RPMI7951 (cell line): Measurements from ENCODE around the gene LMF2. TPM values are rescaled to one million over a fixed set of nuclear protein-coding genes. Genes with fewer than 3 reads are reported as not detected.

ENCODE experiments used
- DNase-seq: peaks from one replicate; pipeline ENCODE4 v3.0.0-alpha.2; 2012; ENCODE audit warnings: low read depth
- total RNA-seq: library from RNA; depleted of rRNA; stranded (reverse); fragments of >200 nt; shearing (Covaris generic); gene quantifications from 2 replicates; pipeline ENCODE4 v1.2.3, GENCODE V29; 2014; rRNA removed

Gene LMF2, protein sequence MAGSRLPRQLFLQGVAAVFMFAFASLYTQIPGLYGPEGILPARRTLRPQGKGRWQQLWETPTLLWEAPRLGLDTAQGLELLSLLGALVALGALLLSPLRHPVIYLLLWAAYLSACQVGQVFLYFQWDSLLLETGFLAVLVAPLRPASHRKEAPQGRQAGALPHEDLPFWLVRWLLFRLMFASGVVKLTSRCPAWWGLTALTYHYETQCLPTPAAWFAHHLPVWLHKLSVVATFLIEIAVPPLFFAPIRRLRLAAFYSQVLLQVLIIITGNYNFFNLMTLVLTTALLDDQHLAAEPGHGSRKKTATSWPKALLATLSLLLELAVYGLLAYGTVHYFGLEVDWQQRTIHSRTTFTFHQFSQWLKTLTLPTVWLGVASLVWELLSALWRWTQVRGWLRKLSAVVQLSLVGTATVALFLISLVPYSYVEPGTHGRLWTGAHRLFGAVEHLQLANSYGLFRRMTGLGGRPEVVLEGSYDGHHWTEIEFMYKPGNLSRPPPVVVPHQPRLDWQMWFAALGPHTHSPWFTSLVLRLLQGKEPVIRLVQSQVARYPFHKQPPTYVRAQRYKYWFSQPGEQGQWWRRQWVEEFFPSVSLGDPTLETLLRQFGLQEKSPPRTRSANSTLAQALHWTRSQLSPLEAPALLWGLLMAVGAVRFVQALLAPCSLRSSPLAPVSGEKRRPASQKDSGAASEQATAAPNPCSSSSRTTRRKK
- total RNA-seq, result 20.5 and 24.9 TPM in 2 replicates

DNA sequence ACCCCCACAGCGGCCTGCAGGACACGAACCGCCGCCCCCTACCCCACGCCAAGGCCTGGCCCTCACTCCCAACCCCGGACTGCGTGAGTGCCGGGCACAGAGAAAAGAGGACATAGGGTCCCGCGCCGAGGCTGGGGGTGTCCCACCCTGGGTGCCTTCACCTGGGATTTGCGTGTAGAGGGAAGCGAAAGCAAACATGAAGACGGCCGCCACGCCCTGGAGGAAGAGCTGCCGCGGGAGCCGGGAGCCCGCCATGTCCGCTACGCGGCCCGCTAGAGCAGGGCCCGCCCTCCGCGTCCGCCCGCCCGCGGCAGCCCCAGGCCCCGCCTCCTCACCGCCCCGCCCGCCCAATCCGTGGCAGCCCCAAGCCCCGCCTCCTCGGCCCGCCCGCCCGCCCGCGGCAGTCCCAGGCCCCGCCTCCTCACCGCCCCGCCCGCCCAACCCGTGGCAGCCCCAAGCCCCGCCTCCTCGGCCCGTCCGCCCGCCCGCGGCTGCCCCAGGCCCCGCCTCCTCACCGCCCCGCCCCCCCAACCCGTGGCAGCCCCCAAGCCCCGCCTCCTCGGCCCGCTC is at the start of gene LMF2:
Gene LMF2, minus strand, starts transcription at position 282 of the 570 bp plus-strand sequence. Its CDS starts 27 bp downstream, at position 255.
- DNase-seq, result no peak

DNA sequence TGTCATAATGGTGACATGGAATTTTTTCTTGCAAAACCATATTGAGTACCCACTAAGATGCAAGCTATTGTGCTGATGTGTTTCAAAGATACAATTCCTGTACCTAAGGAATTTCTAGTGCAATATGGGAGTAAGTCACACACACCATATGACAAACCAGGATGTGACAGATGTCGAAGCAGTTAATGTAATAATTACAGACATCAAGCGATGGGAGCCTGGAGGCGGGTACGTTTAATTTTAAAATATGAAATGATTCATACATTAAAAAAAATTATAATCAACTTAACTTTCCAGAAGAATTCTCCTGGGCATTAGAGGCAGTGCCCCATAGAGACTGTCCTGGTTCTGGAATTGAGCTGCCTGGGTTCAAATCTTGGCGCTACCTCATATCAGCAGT is 49.2 kb upstream of the LMF2 start:
- no peak for DNase-seq

DNA sequence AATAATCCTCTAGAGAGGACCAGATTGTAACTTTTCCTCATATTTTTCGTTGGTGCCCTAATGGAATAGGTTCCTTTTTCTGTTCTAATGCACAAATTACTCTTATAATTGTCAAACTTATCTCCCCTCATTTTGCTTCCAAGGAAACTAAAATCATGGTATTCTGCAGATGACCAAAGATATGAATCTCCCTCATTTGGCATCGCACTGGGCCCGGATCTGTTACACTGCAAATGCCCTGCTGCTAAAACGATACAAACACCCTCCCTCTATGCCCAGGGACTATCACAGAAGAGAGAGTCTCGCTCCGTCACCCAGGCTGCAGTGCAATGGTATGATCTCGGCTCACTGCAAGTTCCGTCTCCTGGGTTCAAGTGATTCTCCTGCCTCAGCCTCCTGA is 45.8 kb upstream of the LMF2 start:
- DNase-seq, result no peak

DNA sequence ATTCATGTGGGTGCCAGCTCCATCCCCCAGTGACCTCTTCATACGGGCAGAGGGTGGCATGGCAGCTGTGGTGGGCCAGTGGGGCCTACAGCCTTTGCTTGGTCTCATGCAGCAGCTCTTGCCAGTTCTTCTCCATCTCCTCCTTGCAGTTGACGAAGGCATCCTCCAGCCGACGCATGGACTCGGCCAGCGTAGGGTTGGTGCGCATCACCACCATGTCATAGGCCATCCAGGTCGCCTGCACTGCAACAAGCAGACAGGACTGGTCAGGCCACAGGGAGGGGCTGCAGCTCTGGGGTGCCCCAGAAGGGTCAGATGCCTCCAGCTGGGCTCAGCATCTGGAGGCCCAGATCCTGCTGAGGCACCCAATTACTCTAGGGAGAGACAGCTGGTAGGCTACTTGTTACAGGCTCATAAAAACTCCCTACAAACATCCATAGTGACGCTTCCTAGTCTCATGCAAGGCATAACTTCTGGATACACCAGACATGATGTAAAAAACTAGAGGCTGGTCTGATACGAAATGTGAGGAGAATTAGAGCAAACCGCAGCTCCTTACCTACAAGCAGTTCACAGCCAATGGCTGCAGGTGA is 43.8 kb upstream of the LMF2 start:
- DNase-seq, result no peak

DNA sequence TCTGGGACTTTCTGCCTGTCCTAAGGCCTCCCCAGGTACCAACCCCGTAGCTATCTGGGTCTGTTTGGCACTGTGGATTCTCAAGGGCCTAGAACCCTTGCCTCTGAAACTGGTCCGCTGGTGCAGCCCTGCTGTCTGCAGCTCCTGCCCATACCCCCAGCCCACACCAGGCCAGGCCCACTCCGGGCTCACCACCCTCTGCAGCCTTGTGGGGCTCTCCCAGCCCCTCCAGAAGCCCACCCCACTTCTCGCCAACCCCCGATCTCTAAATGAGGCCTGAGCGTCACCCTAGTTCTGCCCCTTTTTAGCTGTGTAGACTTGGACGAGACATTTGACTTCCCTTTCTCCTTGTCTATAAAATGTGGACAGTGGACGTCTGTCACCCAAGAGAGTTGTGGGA is 42.9 kb upstream of the LMF2 start:
- DNase-seq, result no peak

DNA sequence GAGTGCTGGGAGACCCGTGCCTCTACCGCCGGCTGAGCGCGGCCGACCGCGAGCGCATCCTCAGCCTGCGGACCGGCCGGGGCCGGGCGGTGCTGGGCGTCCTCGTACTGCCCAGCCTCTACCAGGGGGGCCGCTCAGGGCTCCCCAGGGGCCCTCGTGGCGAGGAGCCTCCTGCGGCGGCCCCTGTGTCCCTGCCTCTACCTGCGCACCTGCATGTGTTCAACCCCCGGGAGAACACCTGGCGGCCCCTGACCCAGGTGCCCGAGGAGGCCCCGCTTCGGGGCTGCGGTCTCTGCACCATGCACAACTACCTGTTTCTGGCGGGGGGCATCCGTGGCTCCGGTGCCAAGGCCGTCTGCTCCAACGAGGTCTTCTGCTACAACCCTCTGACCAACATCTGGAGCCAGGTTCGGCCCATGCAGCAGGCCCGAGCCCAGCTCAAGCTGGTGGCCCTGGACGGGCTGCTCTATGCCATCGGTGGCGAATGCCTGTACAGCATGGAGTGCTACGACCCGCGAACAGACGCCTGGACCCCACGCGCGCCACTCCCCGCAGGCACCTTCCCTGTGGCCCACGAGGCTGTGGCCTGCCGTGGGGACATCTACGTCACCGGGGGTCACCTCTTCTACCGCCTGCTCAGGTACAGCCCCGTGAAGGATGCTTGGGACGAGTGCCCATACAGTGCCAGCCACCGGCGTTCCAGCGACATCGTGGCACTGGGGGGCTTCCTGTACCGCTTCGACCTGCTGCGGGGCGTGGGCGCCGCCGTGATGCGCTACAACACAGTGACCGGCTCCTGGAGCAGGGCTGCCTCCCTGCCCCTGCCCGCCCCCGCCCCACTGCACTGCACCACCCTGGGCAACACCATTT is 41.7 kb upstream of the LMF2 start:
- DNase-seq, result no peak

DNA sequence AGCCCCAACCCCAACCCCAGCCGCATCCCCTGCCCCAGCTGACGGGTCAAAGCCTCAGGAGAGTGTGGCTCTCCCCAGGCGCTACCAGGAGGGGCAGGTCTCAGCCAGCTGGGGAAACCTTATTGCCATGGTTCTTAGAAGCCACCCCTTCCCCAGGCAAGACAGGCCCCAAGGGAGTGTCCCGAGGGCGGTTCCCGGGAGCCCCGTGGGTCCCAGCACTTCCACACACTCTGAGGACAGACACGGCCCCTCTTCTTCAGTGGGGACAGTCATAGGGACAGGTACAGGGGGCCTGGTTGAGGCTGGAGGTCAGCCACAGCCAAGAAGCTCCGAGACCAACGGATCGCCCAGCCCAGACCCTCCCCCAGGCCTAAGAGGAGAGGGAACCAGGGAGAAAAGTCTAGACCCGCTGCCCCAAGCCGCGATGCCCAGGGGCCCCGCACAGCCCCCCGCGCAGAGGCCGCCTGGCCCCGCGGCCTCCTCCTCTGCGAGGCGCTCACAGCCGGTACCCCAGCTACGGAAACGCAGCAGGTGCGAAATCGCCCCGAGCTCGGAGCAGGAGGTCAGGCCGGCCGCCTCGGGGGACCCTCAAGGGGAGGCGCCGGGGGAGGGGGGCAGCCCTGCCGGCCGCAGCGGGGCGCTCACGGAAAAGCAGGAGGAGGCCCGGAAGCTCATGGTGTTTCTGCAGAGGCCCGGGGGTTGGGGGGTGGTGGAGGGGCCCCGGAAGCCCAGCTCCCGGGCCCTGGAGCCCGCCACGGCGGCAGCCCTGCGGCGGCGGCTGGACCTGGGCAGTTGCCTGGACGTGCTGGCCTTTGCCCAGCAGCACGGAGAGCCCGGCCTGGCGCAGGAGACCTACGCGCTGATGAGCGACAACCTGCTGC is 40.8 kb upstream of the LMF2 start:
- no peak for DNase-seq

DNA sequence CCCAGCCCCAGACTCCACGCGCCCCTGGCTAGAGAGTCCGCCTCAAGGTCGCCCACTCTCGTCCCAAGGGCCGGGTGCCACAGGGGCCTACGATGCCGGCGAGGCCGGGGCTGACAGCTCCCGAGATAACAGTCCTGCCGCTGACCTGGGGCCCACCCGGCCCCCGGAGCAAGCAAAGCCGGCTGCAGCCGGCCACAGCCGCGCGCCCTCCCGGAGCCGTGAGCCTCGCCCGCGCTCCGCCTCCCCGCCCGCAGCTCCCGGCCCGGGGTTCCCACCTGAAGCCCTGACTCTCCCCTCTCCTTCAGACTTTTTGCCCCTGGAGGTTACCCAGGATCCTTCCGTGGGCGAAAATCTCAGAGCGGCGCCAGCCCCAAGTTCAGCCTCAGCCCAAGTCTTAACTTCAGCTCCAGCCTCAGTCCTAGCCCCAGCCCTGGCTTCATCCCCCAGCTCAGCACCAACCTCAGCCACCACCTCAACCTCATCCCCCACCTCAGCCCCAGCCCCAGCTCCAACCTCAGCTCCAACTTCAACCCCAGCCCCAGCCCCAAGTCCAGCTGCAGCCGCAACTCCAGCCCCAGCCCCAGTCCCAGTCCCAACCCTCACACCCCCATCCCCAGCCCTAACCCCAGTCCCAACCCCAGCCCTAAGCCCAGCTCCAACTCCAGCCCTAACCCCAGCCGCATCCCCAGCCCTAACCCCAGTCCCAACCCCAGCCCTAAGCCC is 39.9 kb upstream of the LMF2 start:
- DNase-seq, result no peak

DNA sequence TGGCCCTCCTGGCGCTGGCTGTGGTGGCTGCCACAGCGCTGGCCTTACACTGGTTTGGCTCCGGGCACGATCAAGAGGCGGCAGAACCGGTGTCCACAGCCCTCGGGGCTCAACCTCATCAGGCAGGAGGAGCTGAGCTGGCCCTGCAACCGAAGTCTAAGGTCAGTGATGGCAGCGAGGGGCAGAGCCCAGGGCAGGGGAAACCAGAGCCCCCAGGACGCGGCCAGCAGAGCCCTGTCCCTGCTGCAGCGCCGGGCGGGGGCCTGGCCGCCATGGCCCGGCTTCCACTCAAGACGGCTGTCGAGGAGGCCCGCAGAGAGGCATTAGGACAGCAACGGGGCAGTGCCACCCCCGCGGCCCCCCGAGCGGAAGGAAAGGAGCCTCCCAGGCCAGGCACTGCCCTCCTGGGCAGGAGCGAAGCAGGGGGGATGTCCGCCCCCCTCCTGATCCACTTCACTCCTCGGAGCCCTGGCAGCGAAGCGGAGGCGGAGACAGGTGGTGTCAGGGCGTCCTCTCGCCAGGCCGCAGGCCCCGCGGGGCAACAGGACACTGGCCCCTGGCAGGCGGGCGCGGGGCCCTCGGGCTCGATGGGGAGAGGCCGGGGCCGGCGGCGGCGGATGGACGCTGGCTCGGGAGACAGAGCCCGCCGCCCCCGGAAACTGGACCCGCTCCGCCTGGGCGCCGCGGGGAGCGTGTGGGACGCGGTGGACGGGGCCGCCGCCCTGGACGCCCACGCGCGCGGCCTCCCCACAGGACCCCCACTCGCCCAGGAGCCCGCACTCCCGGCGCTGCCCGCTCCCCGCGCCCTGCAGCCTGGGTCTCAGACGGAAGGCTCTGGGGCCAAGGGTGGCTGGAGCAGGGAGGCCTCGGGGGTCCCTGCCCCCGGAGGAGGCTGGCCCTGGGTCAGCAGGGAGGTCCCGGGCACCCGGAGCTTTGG is 39.1 kb upstream of the LMF2 start:
- DNase-seq, result no peak

DNA sequence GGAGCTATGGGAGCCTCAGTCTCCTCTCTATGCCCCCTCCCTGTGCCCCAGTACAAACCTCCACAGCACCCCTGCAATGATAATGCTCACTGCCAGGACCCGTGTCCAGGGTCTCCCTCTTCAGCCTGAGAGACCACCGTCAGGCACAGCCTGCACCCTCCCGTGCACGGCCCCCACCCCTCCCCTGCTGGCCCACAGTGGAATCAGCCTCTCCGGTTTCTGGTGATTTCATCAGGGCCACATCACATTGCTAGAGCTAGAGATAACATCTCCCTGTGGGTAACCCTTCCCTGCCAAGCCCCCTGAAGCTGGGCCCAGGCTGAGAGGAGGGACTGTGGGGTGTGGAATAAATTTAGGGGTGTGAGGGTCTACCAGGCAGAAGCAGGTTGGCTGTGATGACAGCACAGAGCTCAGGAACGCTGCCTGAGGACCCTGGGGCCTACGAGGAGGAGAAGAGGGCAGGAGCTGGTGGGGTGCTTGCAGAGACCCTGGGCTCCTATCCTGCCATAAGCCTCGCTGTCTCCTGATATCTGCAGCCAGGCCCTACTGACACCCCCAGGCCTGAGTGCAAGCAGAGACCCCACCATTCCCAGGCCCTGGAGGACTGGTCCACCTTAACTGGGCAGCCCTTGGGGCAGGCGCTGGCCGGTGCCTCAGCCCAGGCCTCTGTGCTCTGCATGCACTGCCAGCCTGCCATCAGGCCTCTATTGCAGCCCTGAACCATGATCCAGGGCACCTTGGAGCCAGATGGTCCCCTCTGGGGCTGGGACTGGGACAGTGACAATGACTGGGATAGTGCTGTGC is 38.2 kb upstream of the LMF2 start, which contains the start of gene KLHDC7B:
Gene KLHDC7B, plus strand, starts transcription at position 378 of the 804 bp plus-strand sequence. Its CDS starts 345 bp downstream, at position 723.
- no peak for DNase-seq

DNA sequence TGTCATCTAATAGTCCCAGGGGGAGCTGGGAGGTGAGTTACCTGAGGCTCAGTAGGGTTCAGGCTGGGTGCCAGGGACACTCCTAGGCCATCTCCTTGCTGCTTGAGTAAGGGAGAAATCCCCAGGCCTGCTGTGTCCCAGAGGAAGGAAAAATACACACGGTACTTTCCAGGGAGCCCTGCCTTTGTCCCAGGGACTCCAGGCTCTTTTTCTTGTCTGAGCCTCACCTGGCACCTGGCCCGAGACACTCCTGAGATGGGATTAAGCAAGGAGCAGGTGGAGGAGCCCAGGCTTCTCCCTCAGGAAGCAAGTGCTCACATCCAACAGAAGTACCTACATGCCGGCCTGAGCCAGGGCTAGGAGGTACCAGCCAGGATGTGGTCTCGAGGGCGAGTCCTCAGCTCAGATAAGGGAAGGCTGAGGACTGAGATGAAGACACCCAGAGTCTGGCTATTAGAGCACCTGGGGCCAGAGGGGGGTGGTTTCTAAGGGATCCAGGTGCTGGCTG is 37.3 kb upstream of the LMF2 start:
- DNase-seq, result no peak

DNA sequence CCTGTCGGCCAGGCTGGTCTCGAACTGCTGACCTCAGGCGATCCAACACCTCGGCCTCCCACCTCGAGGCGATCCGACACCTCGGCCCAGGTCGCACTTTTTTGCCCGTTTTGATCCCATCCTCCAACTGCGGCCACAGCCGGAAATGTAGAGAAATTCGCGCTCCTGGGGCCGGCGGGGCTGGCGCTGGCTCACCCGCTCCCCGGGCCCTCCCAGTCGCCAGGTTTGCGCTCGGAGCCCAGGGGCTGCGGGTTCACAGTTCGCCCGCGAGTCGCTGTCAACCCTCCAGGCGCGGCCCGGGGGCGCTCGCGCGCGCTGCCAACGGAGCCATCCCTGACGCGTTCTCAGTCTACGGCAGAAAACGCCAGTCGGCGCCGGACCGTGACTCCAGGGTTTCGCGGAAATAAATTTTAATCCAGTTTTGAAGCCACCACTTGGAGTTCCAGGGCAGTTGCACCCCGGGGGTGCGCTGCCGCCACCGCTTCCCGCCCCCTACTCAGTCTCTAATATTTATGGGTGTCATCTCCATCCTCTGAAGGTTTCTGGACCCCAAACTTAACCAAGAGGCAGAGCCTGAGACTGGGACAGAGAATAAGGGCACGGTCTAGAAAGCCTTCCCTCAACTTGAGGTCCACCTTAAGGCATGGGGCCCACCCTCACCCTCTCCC is 36.7 kb upstream of the LMF2 start:
- peak; percentile 33 for DNase-seq

DNA sequence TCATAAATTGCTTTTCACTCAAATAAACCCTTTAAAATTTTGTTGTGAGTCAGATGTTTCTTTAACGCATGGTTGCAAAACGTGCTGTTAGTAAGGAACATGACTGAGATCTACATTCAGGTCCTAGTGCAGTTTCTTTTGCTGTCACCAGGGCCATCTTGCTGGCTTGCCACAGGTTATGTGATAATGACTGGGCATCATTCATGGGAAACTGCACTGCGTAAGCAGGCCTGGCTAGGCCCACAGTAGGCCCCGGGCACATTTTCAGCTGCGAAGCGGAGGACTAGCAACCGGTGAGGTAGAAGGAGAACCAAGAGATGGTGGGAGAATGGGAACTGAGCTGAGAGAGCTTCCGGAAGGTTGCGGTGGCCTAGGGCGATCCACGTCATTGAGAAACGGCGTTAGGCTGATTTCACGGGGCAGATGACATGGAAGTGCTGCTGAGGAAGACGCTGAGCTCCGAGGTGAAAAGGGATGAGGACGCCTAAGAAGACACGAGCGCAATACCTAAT is 35.0 kb upstream of the LMF2 start:
- DNase-seq, result peak; percentile 92

DNA sequence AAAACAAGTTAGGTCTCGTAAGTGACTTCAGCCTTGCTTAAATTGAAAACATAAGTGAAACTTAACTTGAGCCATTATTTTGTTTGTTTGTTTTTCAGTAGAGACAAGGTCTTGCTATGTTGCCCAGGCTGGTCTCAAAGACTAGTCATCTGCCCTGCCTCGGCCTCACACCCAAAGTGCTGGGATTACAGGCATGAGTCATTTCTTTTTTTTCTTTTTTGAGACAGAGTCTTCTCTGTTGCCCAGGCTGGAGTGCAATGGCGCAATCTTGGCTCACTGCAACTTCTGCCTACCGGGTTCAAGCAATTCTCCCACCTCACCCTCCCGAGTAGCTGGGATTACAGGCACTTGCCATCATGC is 34.1 kb upstream of the LMF2 start:
- DNase-seq, result peak; percentile 87

DNA sequence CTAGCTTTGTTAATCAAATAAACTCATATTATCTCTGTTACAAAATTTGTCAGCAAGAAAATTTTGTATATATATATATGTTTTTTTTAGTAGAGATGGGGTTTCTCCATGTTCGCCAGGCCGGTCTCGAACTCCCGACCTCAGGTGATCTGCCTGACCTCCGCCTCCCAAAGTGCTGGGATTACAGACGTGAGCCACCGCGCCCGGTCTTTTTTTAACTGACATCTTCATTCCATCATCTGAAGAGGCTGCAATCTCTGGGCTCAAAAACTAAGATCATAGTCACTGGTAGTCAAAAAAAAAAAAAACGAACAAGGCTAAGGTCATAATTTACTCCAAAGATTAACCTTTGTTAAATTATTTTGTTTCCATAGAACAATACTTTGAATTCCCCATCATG is 32.9 kb upstream of the LMF2 start:
- no peak for DNase-seq

DNA sequence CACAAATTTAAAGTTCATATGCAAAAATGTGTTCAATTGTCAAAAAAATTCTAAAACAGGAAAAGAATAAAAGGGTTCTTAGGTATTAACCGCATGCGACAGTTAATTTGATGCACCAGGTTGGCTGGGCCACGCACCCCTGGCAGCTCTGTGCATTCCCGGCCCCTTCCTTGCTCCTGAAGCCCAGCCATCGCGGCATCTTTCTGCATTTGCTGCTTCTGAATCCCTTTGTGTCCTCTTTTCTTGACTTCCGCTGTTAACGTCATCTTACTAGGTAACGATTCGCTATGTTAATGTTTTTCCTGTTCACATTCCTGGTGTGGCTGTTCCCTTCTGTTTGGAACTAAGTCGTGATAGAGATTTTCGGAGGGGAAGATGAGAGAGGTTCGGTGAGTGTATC is 30.3 kb upstream of the LMF2 start:
- DNase-seq, result no peak

DNA sequence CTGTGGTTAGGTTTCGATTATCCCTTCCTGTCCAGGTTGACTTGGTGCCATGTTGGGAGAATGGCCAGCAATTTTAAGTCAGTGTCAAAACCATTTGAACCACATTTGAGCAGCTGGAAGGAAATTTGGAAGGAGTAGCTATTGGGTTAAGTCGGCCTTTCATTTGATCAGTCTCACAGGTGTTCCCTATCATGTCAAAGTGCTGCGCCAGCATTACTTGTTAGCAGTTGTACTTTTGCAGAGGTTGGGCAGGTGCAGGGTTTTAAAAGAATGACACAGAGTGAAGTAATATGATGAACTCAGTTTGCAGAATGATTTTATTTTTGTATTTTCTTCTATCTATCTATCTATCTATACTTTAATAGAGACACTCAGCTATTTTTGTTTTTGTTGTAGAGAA is 28.7 kb upstream of the LMF2 start:
- DNase-seq, result no peak
